GM12878 (cell line): Measurements from ENCODE around the gene CIB4. TPM values are rescaled to one million over a fixed set of nuclear protein-coding genes. Genes with fewer than 3 reads are reported as not detected.

Source experiments
- IKZF2 ChIP-seq, 2 experiments: fragments of 450-650 bp; IDR thresholded peaks; 2 replicates each; pipeline ENCODE4 v1.6.1; 2017; ENCODE audit warnings: mild to moderate bottlenecking in 2 of 2, moderate library complexity in 2 of 2
- NR2C1 ChIP-seq: fragments of 450-650 bp; IDR thresholded peaks from 2 replicates; pipeline ENCODE4 v1.6.1; 2017; ENCODE audit warnings: antibody characterized with exemption, mild to moderate bottlenecking, moderate library complexity
- RAD21 ChIP-seq: IDR thresholded peaks from 2 replicates; pipeline ENCODE4 v1.6.1; 2011; ENCODE audit warnings: mild to moderate bottlenecking, low read depth, low read length, moderate library complexity; ENCODE audit not compliant: insufficient read depth
- SMAD5 ChIP-seq: IDR thresholded peaks from 2 replicates; pipeline ENCODE4 v1.6.1; 2016; ENCODE audit warnings: antibody characterized with exemption, low read depth
- SMARCA5 ChIP-seq: fragments of 450-650 bp; IDR thresholded peaks from 2 replicates; pipeline ENCODE4 v1.6.1; 2017; ENCODE audit warnings: mild to moderate bottlenecking
- SUPT20H ChIP-seq: IDR thresholded peaks from 2 replicates; pipeline ENCODE4 v1.6.1; 2011; ENCODE audit warnings: low read depth, mild to moderate bottlenecking, low read length, moderate library complexity, borderline replicate concordance; ENCODE audit not compliant: control insufficient read depth
- polyA plus RNA-seq, 11 experiments: library from polyadenylated mRNA; depleted of rRNA in 4 of 11; unstranded in 6 of 11; stranded (reverse) in 5 of 11; fragments of >200 nt; fragmentation: Nextera tagmentation in 4 of 11; fragmentation: Illumina TruSeq in 1 of 11; extraction: Ambion mirVana in 4 of 11; extraction: Trizol in 1 of 11; gene quantifications; 1 replicate in 1 of 11; 2 replicates in 10 of 11; pipeline versions ENCODE4 v1.2.1 to v1.2.3, GENCODE V29; 2011 to 2016; ENCODE audit warnings: inconsistent platforms in 2 of 11, missing spikeins in 2 of 11, low read depth in 1 of 11
- total RNA-seq, 4 experiments: library from RNA; depleted of rRNA in 3 of 4; stranded (reverse); fragments of >200 nt in 3 of 4; fragmentation: Illumina TruSeq in 1 of 4; extraction: Trizol in 1 of 4; gene quantifications; 2 replicates each; pipeline versions ENCODE4 v1.2.1 to v1.2.3, GENCODE V29; 2013 to 2021
- TF ChIP-seq, protein P1 (sequence below): fragments of 450-650 bp; IDR thresholded peaks from 2 replicates; pipeline ENCODE4 v1.6.1; 2017; ENCODE audit warnings: mild to moderate bottlenecking, moderate library complexity
- TF ChIP-seq, protein P2 (sequence below): fragments of 150-350 bp; IDR thresholded peaks from 2 replicates; pipeline ENCODE4 v1.6.1; 2014; ENCODE audit warnings: mild to moderate bottlenecking, low read depth, low read length

Gene CIB4
- total and polyA plus RNA-seq, 10 of the 15 experiments (the other 5 are each of a cell fraction or from before 2014, with no cell fraction given), result not detected

DNA sequence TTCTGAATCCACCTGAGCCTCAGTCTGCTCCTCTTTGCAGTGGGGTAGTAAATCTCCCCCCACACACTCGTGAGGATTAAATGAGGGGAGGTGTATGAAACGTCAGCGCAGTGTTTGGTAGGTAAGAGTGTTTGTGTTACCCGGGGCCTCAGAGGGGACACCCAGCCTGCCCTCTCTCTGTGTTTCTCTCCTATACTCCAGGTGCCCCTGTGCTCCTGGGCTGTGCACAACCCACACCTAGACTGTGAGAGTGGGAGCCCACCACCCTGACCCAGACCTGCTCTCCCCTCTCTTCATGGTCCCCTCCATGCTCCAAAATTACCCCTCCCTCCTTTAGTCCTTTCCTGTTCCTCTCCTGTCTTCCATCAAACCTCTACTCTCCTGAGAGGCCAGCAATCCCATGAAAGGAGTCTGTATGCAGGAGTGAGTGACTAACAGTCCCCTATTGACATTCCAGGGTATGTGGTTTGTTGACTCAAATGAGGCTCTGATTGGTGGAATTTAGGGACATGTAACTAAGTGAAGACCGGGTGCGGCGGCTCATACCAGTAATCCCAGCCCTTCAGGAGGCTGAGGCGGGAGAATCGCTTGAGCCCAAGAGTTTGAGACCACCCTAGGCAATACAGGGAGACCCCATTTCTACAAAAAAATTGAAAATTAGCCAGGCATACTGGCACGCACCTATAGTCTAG is 10.4 kb downstream of the CIB4 start (continued):
- TF ChIP-seq, protein P1, sequence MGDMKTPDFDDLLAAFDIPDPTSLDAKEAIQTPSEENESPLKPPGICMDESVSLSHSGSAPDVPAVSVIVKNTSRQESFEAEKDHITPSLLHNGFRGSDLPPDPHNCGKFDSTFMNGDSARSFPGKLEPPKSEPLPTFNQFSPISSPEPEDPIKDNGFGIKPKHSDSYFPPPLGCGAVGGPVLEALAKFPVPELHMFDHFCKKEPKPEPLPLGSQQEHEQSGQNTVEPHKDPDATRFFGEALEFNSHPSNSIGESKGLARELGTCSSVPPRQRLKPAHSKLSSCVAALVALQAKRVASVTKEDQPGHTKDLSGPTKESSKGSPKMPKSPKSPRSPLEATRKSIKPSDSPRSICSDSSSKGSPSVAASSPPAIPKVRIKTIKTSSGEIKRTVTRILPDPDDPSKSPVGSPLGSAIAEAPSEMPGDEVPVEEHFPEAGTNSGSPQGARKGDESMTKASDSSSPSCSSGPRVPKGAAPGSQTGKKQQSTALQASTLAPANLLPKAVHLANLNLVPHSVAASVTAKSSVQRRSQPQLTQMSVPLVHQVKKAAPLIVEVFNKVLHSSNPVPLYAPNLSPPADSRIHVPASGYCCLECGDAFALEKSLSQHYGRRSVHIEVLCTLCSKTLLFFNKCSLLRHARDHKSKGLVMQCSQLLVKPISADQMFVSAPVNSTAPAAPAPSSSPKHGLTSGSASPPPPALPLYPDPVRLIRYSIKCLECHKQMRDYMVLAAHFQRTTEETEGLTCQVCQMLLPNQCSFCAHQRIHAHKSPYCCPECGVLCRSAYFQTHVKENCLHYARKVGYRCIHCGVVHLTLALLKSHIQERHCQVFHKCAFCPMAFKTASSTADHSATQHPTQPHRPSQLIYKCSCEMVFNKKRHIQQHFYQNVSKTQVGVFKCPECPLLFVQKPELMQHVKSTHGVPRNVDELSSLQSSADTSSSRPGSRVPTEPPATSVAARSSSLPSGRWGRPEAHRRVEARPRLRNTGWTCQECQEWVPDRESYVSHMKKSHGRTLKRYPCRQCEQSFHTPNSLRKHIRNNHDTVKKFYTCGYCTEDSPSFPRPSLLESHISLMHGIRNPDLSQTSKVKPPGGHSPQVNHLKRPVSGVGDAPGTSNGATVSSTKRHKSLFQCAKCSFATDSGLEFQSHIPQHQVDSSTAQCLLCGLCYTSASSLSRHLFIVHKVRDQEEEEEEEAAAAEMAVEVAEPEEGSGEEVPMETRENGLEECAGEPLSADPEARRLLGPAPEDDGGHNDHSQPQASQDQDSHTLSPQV, result no peak
- TF ChIP-seq NR2C1 (no peak), RAD21 (no peak), SUPT20H (no peak), SMARCA5 (no peak), SMAD5 (no peak), IKZF2 (IDR thresholded peaks at IDR 0.05) (no peak)
- TF ChIP-seq, protein P2, sequence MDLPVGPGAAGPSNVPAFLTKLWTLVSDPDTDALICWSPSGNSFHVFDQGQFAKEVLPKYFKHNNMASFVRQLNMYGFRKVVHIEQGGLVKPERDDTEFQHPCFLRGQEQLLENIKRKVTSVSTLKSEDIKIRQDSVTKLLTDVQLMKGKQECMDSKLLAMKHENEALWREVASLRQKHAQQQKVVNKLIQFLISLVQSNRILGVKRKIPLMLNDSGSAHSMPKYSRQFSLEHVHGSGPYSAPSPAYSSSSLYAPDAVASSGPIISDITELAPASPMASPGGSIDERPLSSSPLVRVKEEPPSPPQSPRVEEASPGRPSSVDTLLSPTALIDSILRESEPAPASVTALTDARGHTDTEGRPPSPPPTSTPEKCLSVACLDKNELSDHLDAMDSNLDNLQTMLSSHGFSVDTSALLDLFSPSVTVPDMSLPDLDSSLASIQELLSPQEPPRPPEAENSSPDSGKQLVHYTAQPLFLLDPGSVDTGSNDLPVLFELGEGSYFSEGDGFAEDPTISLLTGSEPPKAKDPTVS, result no peak
